K562 (cell line): ENCODE results near the gene EXOC6. TPM values are rescaled to one million over a fixed set of nuclear protein-coding genes. Genes with fewer than 3 reads are reported as not detected.

Experiments
- ATF1 ChIP-seq, 2 experiments: fragments of 450-650 bp in 1 of 2; IDR thresholded peaks; 2 replicates each; pipeline ENCODE4 v1.6.1; 2016; ENCODE audit warnings: missing compliant biosample characterization in 1 of 2, missing genetic modification characterization in 1 of 2
- CXXC5 ChIP-seq: fragments of 250-450 bp; sonication (Bioruptor Pico); IDR thresholded peaks from 2 replicates; pipeline ENCODE4 v1.8.0; 2022; ENCODE audit warnings: inconsistent platforms, mild to moderate bottlenecking, moderate library complexity
- FIP1L1 ChIP-seq: fragments of 200-400 bp; formaldehyde crosslinking; IDR thresholded peaks from 2 replicates; pipeline ENCODE4 v1.6.1; 2018; ENCODE audit warnings: mild to moderate bottlenecking, low read depth, low read length; ENCODE audit not compliant: poor library complexity, severe bottlenecking
- HINFP ChIP-seq: fragments of 450-650 bp; conservative IDR thresholded peaks from 2 replicates; pipeline ENCODE4 v1.6.1; 2016; ENCODE audit warnings: missing genetic modification characterization, low read depth, mild to moderate bottlenecking, control low read depth, missing compliant biosample characterization
- IRF9 ChIP-seq: fragments of 450-650 bp; IDR thresholded peaks from 2 replicates; pipeline ENCODE4 v1.6.1; 2016; ENCODE audit warnings: missing biosample characterization, missing genetic modification characterization
- MITF ChIP-seq: IDR thresholded peaks from 2 replicates; pipeline ENCODE4 v1.6.1; 2014; ENCODE audit warnings: antibody characterized with exemption
- NRF1 ChIP-seq, 2 experiments: fragments of 450-650 bp; IDR thresholded peaks in 1 of 2; conservative IDR thresholded peaks in 1 of 2; 2 replicates each; pipeline ENCODE4 v1.6.1; 2014; ENCODE audit warnings: mild to moderate bottlenecking in 2 of 2
- POU5F1 ChIP-seq: fragments of 150-350 bp; IDR thresholded peaks from 2 replicates; pipeline ENCODE4 v1.6.1; 2014; ENCODE audit warnings: borderline replicate concordance, low read length, low read depth, mild to moderate bottlenecking; ENCODE audit not compliant: partially characterized antibody
- SMARCA4 ChIP-seq: fragments of 450-650 bp; IDR thresholded peaks from 2 replicates; pipeline ENCODE4 v1.6.1; 2016
- SP1 ChIP-seq: sonication (generic); formaldehyde crosslinking; IDR thresholded peaks from 2 replicates; pipeline ENCODE4 v1.8.1; 2022; ENCODE audit warnings: mild to moderate bottlenecking, missing genetic modification reagents
- SRSF9 ChIP-seq: fragments of 200-400 bp; formaldehyde crosslinking; IDR thresholded peaks from 2 replicates; pipeline ENCODE4 v1.6.1; 2017; ENCODE audit warnings: low read depth, low read length, borderline replicate concordance
- TSC22D4 ChIP-seq: fragments of 450-650 bp; IDR thresholded peaks from 2 replicates; pipeline ENCODE4 v1.6.1; 2016; ENCODE audit warnings: missing genetic modification characterization, missing biosample characterization, control low read depth
- ZBTB12 ChIP-seq: fragments of 250-450 bp; sonication (Bioruptor Pico); IDR thresholded peaks from 2 replicates; pipeline ENCODE4 v1.4.0; 2020
- ZNF146 ChIP-seq: IDR thresholded peaks from one replicate; pipeline ENCODE4 v1.6.1; 2018; ENCODE audit warnings: missing compliant biosample characterization; ENCODE audit not compliant: unreplicated experiment
- ZNF175 ChIP-seq: fragments of 200-800 bp; sonication (Bioruptor generic); IDR thresholded peaks from 2 replicates; pipeline ENCODE4 v1.6.1; 2016; ENCODE audit warnings: low read depth, mild to moderate bottlenecking, missing genetic modification characterization, missing compliant biosample characterization
- ZNF431 ChIP-seq: sonication (generic); formaldehyde crosslinking; IDR thresholded peaks from 2 replicates; pipeline ENCODE4 v1.8.0; 2022; ENCODE audit warnings: mild to moderate bottlenecking, missing genetic modification reagents
- ZNF592 ChIP-seq: fragments of 450-650 bp; IDR thresholded peaks from 2 replicates; pipeline ENCODE4 v1.6.1; 2017; ENCODE audit warnings: antibody characterized with exemption, mild to moderate bottlenecking
- polyA plus RNA-seq, 8 experiments: library from polyadenylated mRNA; depleted of rRNA in 4 of 8; stranded (reverse) in 5 of 8; unstranded in 3 of 8; fragments of >200 nt; fragmentation: Nextera tagmentation in 2 of 8; fragmentation: Illumina TruSeq in 1 of 8; extraction: Ambion mirVana in 2 of 8; extraction: Trizol in 1 of 8; gene quantifications; 2 replicates each; pipeline versions ENCODE4 v1.2.1 to v1.2.3, GENCODE V29; 2011 to 2014; ENCODE audit warnings: inconsistent platforms in 1 of 8, missing spikeins in 1 of 8
- total RNA-seq, 7 experiments: library from RNA; depleted of rRNA in 6 of 7; stranded (reverse); fragments of >200 nt in 6 of 7; fragmentation: Illumina TruSeq in 2 of 7; extraction: Trizol in 2 of 7; gene quantifications; 2 replicates each; pipeline versions ENCODE4 v1.2.1 to v1.2.3, GENCODE V29; 2011 to 2021; ENCODE audit warnings: low replicate concordance in 1 of 7

EXOC6 gene
- total and polyA plus RNA-seq, 9 of the 15 experiments (the other 6 are each of a cell fraction or from before 2014, with no cell fraction given) = 13.9 to 42.8 (median 24.9) TPM

GRCh38 chr10:93077860-93078337 lies 229.6 kb downstream of the EXOC6 start (continued):
- TF ChIP-seq ATF1 (CRISPR knock-in tag; IDR thresholded peaks at IDR 0.05) = no peak
- TF ChIP-seq ATF1 (tag; IDR thresholded peaks at IDR 0.05) = peak; percentile 51
- TF ChIP-seq ZNF175 (CRISPR knock-in tag) = no peak
- peak; percentile 61 for TF ChIP-seq MITF
- TF ChIP-seq SP1 (CRISPR knock-in tag) = no peak
- TF ChIP-seq CXXC5 = peak; percentile 81; the same call in 1 of the 2 replicates
- TF ChIP-seq NRF1 (conservative IDR thresholded peaks at IDR 0.05 in 1 of 2, IDR thresholded peaks at IDR 0.05 in 1 of 2) = no peak
- TF ChIP-seq POU5F1 = no peak
- no peak for TF ChIP-seq ZNF146 (CRISPR knock-in tag)
- peak; percentile 80 for TF ChIP-seq ZNF431 (CRISPR knock-in tag)
- TF ChIP-seq IRF9 (tag) = no peak
- no peak for TF ChIP-seq TSC22D4
- no peak for TF ChIP-seq SRSF9
- peak; percentile 90 for TF ChIP-seq SMARCA4
- TF ChIP-seq ZNF592 = no peak
- TF ChIP-seq FIP1L1 = no peak
- TF ChIP-seq HINFP (tag) = no peak
- TF ChIP-seq ZBTB12 (CRISPR knock-in tag) = no peak
